SU-DHL-6 (cell line): ENCODE measurements around the gene GPR161.

Source experiments
- H2AFZ ChIP-seq: fragments of 200-600 bp; sonication (generic); 2 replicates; pipeline ENCODE4 v1.6.1; 2014; ENCODE audit warnings: low read depth, mild to moderate bottlenecking, moderate library complexity, mixed read lengths, antibody characterized with exemption, low read length; ENCODE audit not compliant: severe bottlenecking
- H3F3A ChIP-seq: fragments of 200-600 bp; shearing (Covaris generic); 2 replicates; pipeline ENCODE4 v1.6.0; 2016; ENCODE audit warnings: antibody characterized with exemption, mild to moderate bottlenecking; ENCODE audit not compliant: insufficient read depth
- H3K27ac ChIP-seq: fragments of 200-600 bp; sonication (generic); 2 replicates; pipeline ENCODE4 v1.5.1; 2016; ENCODE audit warnings: low read depth, mild to moderate bottlenecking, low read length, moderate library complexity, mixed read lengths
- H3K27me3 ChIP-seq: fragments of 200-600 bp; sonication (generic), shearing (Covaris generic); 2 replicates; pipeline ENCODE4 v1.6.0; 2014; ENCODE audit warnings: mild to moderate bottlenecking, low read length
- H3K36me3 ChIP-seq: fragments of 200-600 bp; sonication (generic); 2 replicates; pipeline ENCODE4 v1.6.1; 2014; ENCODE audit warnings: mild to moderate bottlenecking, low read length, mixed read lengths
- H3K4me2 ChIP-seq: fragments of 300-600, 200-600 bp; shearing (Covaris generic), sonication (generic); 2 replicates; pipeline ENCODE4 v1.6.0; 2014; ENCODE audit warnings: low read length, low read depth, mild to moderate bottlenecking; ENCODE audit not compliant: poor library complexity, severe bottlenecking
- H3K4me3 ChIP-seq: fragments of 200-600 bp; sonication (generic); 2 replicates; pipeline ENCODE4 v1.5.1; 2014; ENCODE audit warnings: antibody characterized with exemption, low read length, mild to moderate bottlenecking, mixed read lengths; ENCODE audit not compliant: insufficient read depth, poor library complexity, severe bottlenecking
- H3K79me2 ChIP-seq: fragments of 200-600 bp; sonication (generic); 2 replicates; pipeline ENCODE4 v1.6.1; 2014; ENCODE audit warnings: mild to moderate bottlenecking, low read length, moderate library complexity; ENCODE audit not compliant: insufficient read depth
- H3K9ac ChIP-seq: fragments of 200-600 bp; sonication (generic); 2 replicates; pipeline ENCODE4 v1.7.0; 2014; ENCODE audit warnings: mild to moderate bottlenecking, low read length
- H3K9me2 ChIP-seq: fragments of 200-600 bp; sonication (generic); replicated peaks from 2 replicates; pipeline ENCODE4 v1.6.1; 2014; ENCODE audit warnings: low read length; ENCODE audit not compliant: insufficient read depth
- H3K9me3 ChIP-seq: fragments of 200-600 bp; sonication (generic); 2 replicates; pipeline ENCODE4 v1.6.1; 2014; ENCODE audit warnings: low read length, mixed read lengths; ENCODE audit not compliant: insufficient read depth
- H4K20me1 ChIP-seq: fragments of 200-600 bp; sonication (generic); 2 replicates; pipeline ENCODE4 v1.6.1; 2014; ENCODE audit warnings: low read depth, mild to moderate bottlenecking, antibody characterized with exemption, low read length, moderate library complexity, mixed read lengths
- EZH2phosphoT487 ChIP-seq: fragments of 200-600 bp; sonication (generic), shearing (Covaris generic); conservative IDR thresholded peaks from 2 replicates; pipeline ENCODE4 v1.6.1; 2018; ENCODE audit warnings: mild to moderate bottlenecking, antibody characterized with exemption, low read length, moderate library complexity, mixed read lengths
- TF ChIP-seq, protein P1 (sequence below): fragments of 200-600 bp; sonication (generic); IDR thresholded peaks from one replicate; pipeline ENCODE4 v1.5.1; 2017; ENCODE audit warnings: antibody characterized with exemption, mild to moderate bottlenecking, low read length, moderate library complexity; ENCODE audit not compliant: insufficient read depth, poor library complexity, severe bottlenecking

GPR161 gene

DNA sequence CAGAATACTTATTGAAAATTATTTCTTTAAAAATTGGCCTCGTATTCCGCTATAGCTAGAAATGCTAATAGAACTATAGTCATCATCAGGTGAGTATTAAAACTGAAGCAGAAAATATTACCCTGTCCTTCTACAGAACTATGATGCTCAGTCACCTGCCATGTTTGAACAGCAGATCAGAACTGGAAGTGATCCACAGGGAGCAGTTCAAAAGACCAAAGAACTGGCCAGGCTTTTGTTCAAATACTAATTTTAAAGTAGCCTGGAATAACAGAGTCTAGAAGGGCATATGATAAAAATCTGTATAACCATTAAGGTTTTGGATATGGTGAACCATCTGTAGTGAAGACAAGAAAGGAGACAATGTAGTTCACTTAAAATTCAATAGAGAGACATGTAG, 94.4 kb downstream of the GPR161 start:
- H4K20me1 ChIP-seq: no peaks in the 10 kb centered on the region

GRCh38 chr1:168035345-168035744, 101.4 kb downstream of the GPR161 start:
- Histone ChIP-seq H3K36me3 (no peaks in the 10 kb centered on the region), H3K4me3 (no peak overlapping the region), H3K27me3 (no peaks in the 10 kb centered on the region), H3K9me2 (no peaks in the 10 kb centered on the region), H3K9ac (no peak overlapping the region), H4K20me1 (no peaks in the 10 kb centered on the region), H3K79me2 (no peaks in the 10 kb centered on the region), H3K27ac (no peak overlapping the region), H3F3A (no peaks in the 10 kb centered on the region), H2AFZ (no peak overlapping the region), H3K9me3 (no peaks in the 10 kb centered on the region), H3K4me2 (no peak overlapping the region)
- TF ChIP-seq EZH2phosphoT487: no peak
- TF ChIP-seq, protein P1, sequence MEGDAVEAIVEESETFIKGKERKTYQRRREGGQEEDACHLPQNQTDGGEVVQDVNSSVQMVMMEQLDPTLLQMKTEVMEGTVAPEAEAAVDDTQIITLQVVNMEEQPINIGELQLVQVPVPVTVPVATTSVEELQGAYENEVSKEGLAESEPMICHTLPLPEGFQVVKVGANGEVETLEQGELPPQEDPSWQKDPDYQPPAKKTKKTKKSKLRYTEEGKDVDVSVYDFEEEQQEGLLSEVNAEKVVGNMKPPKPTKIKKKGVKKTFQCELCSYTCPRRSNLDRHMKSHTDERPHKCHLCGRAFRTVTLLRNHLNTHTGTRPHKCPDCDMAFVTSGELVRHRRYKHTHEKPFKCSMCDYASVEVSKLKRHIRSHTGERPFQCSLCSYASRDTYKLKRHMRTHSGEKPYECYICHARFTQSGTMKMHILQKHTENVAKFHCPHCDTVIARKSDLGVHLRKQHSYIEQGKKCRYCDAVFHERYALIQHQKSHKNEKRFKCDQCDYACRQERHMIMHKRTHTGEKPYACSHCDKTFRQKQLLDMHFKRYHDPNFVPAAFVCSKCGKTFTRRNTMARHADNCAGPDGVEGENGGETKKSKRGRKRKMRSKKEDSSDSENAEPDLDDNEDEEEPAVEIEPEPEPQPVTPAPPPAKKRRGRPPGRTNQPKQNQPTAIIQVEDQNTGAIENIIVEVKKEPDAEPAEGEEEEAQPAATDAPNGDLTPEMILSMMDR: no peak

More for the DNA sequence above, 94.4 kb downstream of the GPR161 start:
- TF ChIP-seq EZH2phosphoT487: no peak
- TF ChIP-seq, protein P1: no peak
- Histone ChIP-seq H3K79me2 (no peaks in the 10 kb centered on the region), H3K27ac (no peak overlapping the region), H3F3A (no peaks in the 10 kb centered on the region), H3K4me3 (no peak overlapping the region), H3K4me2 (no peak overlapping the region), H3K36me3 (peaks cover 13% of the 10 kb centered on the region; the same call in 1 of the 2 replicates), H2AFZ (no peak overlapping the region), H3K9me3 (no peaks in the 10 kb centered on the region), H3K9me2 (no peaks in the 10 kb centered on the region), H3K9ac (no peak overlapping the region), H3K27me3 (no peaks in the 10 kb centered on the region)

GRCh38 chr1:168032029-168032428, 104.7 kb downstream of the GPR161 start:
- no peaks in the 10 kb centered on the region for H3K79me2 ChIP-seq
- no peak overlapping the region for H2AFZ ChIP-seq
- H3K4me3 ChIP-seq: no peak overlapping the region
- no peak for TF ChIP-seq EZH2phosphoT487
- TF ChIP-seq, protein P1: no peak
- no peaks in the 10 kb centered on the region for H3K9me2 ChIP-seq
- no peaks in the 10 kb centered on the region for H3K9me3 ChIP-seq
- no peaks in the 10 kb centered on the region for H3K27me3 ChIP-seq
- H3K27ac ChIP-seq: no peak overlapping the region
- H3K9ac ChIP-seq: no peak overlapping the region
- no peaks in the 10 kb centered on the region for H4K20me1 ChIP-seq
- H3K4me2 ChIP-seq: no peak overlapping the region
- H3F3A ChIP-seq: no peaks in the 10 kb centered on the region
- no peaks in the 10 kb centered on the region; the same call in 1 of the 2 replicates for H3K36me3 ChIP-seq

- Histone ChIP-seq H2AFZ (no peak overlapping the region), H3K27me3 (no peaks in the 10 kb centered on the region), H3K9me2 (no peaks in the 10 kb centered on the region), H3K9me3 (no peaks in the 10 kb centered on the region), H3K79me2 (no peaks in the 10 kb centered on the region), H3K4me3 (no peak overlapping the region), H3K27ac (no peak overlapping the region), H3K4me2 (no peak overlapping the region), H4K20me1 (no peaks in the 10 kb centered on the region), H3K36me3 (no peaks in the 10 kb centered on the region; the same call in 1 of the 2 replicates), H3K9ac (no peak overlapping the region), H3F3A (no peaks in the 10 kb centered on the region)
- no peak for TF ChIP-seq EZH2phosphoT487
- TF ChIP-seq, protein P1: no peak
Measured at GRCh38 chr1:168031627-168032026, 105.1 kb downstream of the GPR161 start.
